Colonic mucosa (tissue), 4 donors: ENCODE measurements around the gene FAHD2A. TPM values are rescaled to one million over a fixed set of nuclear protein-coding genes. Genes with fewer than 3 reads are reported as not detected.
"Not testable (repeated sequence)": the region's sequence is repeated elsewhere in the genome, so short reads cannot be mapped to it uniquely, and the experiment has no call there.

Experiments used
- DNase-seq: peaks from one replicate; pipeline ENCODE4 v3.0.0-alpha.2; 2020
- H3K27ac ChIP-seq: fragments of 200-600 bp; one replicate; pipeline ENCODE4 v1.8.0; 2021
- H3K27me3 ChIP-seq: fragments of 200-600 bp; one replicate; pipeline ENCODE4 v1.8.0; 2021
- H3K36me3 ChIP-seq: fragments of 200-600 bp; one replicate; pipeline ENCODE4 v1.8.0; 2021
- H3K4me1 ChIP-seq: fragments of 200-600 bp; one replicate; pipeline ENCODE4 v1.8.0; 2021; ENCODE audit warnings: mild to moderate bottlenecking
- H3K4me3 ChIP-seq: fragments of 200-600 bp; one replicate; pipeline ENCODE4 v1.8.0; 2021
- H3K9ac ChIP-seq, 2 donors: one replicate each; pipeline ENCODE4 v1.7.0; 2013; ENCODE audit warnings: control low read depth in 2 of 2, low read depth in 2 of 2, low read length in 2 of 2
- H3K9me3 ChIP-seq: fragments of 200-600 bp; one replicate; pipeline ENCODE4 v1.8.0; 2021
- CTCF ChIP-seq: fragments of 200-600 bp; IDR thresholded peaks from one replicate; pipeline ENCODE4 v1.8.0; 2022; ENCODE audit warnings: antibody characterized with exemption, mild to moderate bottlenecking
- intact Hi-C: fragments of 100-400 bp; cut with DNase I; formaldehyde crosslinking; loops from one replicate; pipeline ENCODE4 v1.14.1; 2022
- total RNA-seq, 2 donors: library from RNA; stranded (reverse); fragmentation: NEBNext Ultra II Directional in 1 of 2; extraction: Animal tissue kit (Norgen Biotek cat#: 25700) in 1 of 2; gene quantifications; one replicate each; pipeline ENCODE4 v1.2.1, GENCODE V29; 2021
- donor health status: healthy.
- donor health status: DM: no; HTN: no; CAD: no.
- donor health status: DM: no; HTN: no; CAD: no.

FAHD2A gene
- total RNA-seq, 2 donors from 2014 or later, result 21.0 to 28.9 TPM

- no peak for TF ChIP-seq CTCF
- Histone ChIP-seq H3K4me3 (no peak overlapping the region), H3K4me1 (no peaks in the 10 kb centered on the region), H3K27me3 (no peaks in the 10 kb centered on the region), H3K9me3 (no peaks in the 10 kb centered on the region), H3K36me3 (no peaks in the 10 kb centered on the region), H3K9ac (no peak overlapping the region), H3K27ac (no peak overlapping the region)
- no peak for DNase-seq
- intact Hi-C loops, result no loop called here
These were observed 28.0 kb upstream of the FAHD2A start for GRCh38 chr2:95374451-95374920.

DNA sequence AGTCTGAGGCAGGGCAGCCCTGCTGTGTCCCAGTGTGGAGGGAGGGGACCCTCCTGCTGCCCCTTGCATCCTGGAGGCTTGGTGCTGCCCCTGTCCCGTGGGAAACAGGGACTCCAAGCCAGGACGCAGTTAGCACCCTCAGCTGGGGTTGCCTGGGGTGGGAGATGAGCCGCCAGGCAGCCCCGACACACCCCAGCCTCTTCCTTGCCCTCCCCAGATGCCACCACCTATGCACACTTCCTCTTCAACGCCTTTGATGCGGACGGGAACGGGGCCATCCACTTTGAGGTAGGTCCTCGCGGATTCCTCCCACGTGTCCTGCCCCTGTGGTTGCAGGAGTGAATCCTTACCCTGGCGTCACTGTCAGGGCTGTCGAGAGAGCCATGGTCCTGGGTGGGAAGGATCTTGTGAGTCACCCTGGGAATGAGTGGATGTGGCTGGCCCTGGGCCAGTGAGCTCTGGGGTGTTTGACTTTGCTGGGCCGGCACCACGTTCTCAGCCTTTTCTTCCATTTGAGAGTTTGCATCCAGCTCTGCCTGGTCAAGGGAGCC is 27.5 kb upstream of the FAHD2A start:
- Histone ChIP-seq H3K27me3 (no peaks in the 10 kb centered on the region), H3K36me3 (no peaks in the 10 kb centered on the region), H3K27ac (no peak overlapping the region), H3K9ac (no peak overlapping the region), H3K4me1 (no peaks in the 10 kb centered on the region), H3K9me3 (no peaks in the 10 kb centered on the region), H3K4me3 (no peak overlapping the region)
- no peak for TF ChIP-seq CTCF
- no peak for DNase-seq
- intact Hi-C loops, result no loop called here

- Histone ChIP-seq H3K9ac (no peak overlapping the region), H3K4me3 (no peak overlapping the region), H3K4me1 (no peaks in the 10 kb centered on the region), H3K27me3 (no peaks in the 10 kb centered on the region), H3K27ac (no peak overlapping the region), H3K36me3 (no peaks in the 10 kb centered on the region), H3K9me3 (no peaks in the 10 kb centered on the region)
- DNase-seq, result no peak
- intact Hi-C loops, result no loop called here
- no peak for TF ChIP-seq CTCF
These were observed 26.9 kb upstream of the FAHD2A start for GRCh38 chr2:95375532-95376150.

GRCh38 chr2:95376311-95377215 is 25.9 kb upstream of the FAHD2A start:
- intact Hi-C loops, result no loop called here
- Histone ChIP-seq H3K27me3 (no peaks in the 10 kb centered on the region), H3K4me3 (no peak overlapping the region), H3K9me3 (no peaks in the 10 kb centered on the region), H3K4me1 (no peaks in the 10 kb centered on the region), H3K9ac (no peak overlapping the region), H3K36me3 (no peaks in the 10 kb centered on the region), H3K27ac (no peak overlapping the region)
- no peak for DNase-seq
- no peak for TF ChIP-seq CTCF

DNA sequence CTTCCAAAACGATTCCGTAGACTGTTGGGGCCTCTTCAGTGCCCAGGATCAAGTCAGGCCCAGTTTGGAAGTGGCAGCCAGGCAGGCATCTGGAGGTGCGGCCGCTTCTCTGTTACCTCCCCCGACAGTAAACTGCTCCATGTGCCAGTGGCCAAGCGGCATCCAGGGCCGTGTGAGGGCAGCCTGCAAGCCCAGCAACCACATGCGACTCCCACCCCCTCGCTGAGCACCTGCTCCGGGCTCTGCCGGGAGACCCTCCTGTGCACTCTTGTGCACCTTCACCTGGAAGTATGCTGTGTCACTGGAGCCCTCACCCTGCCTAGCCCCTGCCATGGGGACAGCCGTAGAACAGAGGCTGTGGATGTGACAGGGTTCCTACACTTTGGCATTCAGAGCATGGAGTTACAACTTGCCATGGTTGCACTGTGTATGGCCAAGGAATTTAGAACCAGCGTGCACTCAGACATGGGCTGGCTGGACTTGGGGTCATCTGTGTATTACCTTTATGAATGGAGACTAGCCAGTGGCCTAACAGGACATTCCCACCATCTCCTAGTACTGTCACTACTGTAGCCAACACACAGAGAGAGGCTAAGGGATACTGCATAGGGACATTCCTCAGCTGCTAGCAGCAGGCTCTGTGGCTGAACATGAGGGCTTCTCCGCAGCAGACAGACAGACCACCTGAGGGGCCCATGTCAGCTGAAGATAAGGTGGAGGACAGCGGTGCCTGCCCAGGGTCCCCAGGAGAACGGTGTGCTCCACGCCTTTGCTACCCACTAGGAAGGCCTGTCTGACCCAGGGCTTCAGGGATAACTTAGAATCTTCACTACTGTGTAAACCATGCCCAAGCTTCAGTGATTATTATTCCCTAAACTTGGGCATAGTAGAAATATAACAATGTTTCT is 25.0 kb upstream of the FAHD2A start:
- no peak for TF ChIP-seq CTCF
- Histone ChIP-seq H3K27ac (no peak overlapping the region), H3K27me3 (no peaks in the 10 kb centered on the region), H3K9me3 (no peaks in the 10 kb centered on the region), H3K9ac (no peak overlapping the region), H3K4me1 (no peaks in the 10 kb centered on the region), H3K36me3 (no peaks in the 10 kb centered on the region), H3K4me3 (no peak overlapping the region)
- intact Hi-C loops, result no loop called here
- no peak for DNase-seq

DNA sequence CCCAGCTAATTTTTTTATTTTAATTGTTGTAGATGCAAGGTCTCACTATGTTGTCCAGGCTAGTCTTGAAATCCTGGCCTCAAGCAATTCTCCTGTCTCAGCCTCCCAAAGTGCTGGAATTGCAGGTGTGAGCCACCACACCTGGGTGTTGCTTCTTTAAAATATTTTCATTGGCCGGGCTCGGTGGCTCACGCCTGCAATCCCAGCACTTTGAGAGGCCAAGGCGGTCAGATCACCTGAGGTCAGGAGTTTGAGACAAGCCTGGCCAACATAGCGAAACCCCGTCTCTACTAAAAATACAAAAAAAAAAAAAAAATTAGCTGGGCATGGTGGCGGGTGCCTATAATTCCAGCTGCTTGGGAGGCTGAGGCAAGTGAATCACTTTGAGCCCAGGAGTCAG is 24.2 kb upstream of the FAHD2A start:
- intact Hi-C loops, H3K36me3 ChIP-seq, H3K4me1 ChIP-seq, H3K27me3 ChIP-seq, H3K4me3 ChIP-seq, H3K27ac ChIP-seq, DNase-seq, H3K9me3 ChIP-seq, H3K9ac ChIP-seq: not testable (repeated sequence)
